Measurements from ENCODE around the gene TRERF1.

DNA sequence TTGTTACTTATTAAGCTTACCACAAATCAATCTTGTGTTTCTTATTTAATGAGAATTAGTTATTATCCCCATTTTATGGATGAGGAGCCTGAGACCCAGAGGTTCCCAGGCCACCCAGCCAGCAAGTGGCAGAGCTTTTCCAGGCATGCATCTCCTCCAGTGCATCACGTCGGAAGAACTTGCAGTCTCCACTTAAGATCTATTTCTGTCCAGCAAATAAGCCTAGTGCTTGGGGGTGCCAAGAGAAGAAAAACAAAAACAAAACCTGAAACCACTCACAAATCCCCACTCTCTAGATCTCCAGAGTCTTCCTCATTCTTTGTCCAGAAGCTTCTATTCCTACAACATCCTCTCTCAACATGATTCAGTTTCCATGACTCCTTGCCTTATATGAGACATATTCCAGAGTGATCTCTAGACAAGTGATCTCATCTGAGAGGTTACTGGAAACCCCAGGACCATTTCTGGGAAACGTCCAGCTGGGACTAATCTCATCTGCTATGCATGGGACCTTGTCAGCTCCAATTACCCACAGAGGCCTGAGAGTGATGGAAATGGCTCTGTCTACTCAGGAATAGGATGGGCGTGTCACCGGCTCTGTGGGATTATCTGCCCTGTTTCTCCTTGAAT lies 261.1 kb downstream of the TRERF1 start:
- TF ChIP-seq, protein P1, sequence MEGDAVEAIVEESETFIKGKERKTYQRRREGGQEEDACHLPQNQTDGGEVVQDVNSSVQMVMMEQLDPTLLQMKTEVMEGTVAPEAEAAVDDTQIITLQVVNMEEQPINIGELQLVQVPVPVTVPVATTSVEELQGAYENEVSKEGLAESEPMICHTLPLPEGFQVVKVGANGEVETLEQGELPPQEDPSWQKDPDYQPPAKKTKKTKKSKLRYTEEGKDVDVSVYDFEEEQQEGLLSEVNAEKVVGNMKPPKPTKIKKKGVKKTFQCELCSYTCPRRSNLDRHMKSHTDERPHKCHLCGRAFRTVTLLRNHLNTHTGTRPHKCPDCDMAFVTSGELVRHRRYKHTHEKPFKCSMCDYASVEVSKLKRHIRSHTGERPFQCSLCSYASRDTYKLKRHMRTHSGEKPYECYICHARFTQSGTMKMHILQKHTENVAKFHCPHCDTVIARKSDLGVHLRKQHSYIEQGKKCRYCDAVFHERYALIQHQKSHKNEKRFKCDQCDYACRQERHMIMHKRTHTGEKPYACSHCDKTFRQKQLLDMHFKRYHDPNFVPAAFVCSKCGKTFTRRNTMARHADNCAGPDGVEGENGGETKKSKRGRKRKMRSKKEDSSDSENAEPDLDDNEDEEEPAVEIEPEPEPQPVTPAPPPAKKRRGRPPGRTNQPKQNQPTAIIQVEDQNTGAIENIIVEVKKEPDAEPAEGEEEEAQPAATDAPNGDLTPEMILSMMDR (IDR thresholded peaks at IDR 0.05): no peak
- no peak for TF ChIP-seq POLR2A (IDR thresholded peaks at IDR 0.05)

Measured in transverse colon (tissue), 3 donors.